Memory B cell (primary cell): Measurements from ENCODE around the gene ADGRD2.
A peak's percentile ranks its signal among the peaks of the same experiment; 100 is the strongest.

ENCODE experiments used
- ATAC-seq: fragments of 150-1000 bp; cut with Tn5 transposase; 2 replicates; pipeline ENCODE4 v1.10.0; 2021; ENCODE audit warnings: low read depth, mild to moderate bottlenecking, moderate library complexity
- DNase-seq, 2 donors: peaks; one replicate each; pipeline ENCODE4 v3.0.0; 2022; ENCODE audit warnings: low spot score in 2 of 2
- H3K27ac Mint-ChIP-seq: one replicate; pipeline ENCODE4 v1.8.0; 2022; ENCODE audit warnings: mild to moderate bottlenecking, moderate library complexity, mixed read lengths
- H3K27me3 Mint-ChIP-seq: one replicate; pipeline ENCODE4 v1.8.0; 2022; ENCODE audit warnings: mixed read lengths
- H3K36me3 Mint-ChIP-seq: one replicate; pipeline ENCODE4 v1.8.0; 2022; ENCODE audit warnings: mild to moderate bottlenecking, mixed read lengths
- H3K4me1 Mint-ChIP-seq: one replicate; pipeline ENCODE4 v1.8.0; 2022; ENCODE audit warnings: mixed read lengths
- H3K4me3 Mint-ChIP-seq: one replicate; pipeline ENCODE4 v1.8.0; 2022; ENCODE audit warnings: mild to moderate bottlenecking, moderate library complexity, mixed read lengths
- H3K9me3 Mint-ChIP-seq: one replicate; pipeline ENCODE4 v1.8.0; 2022; ENCODE audit warnings: mixed read lengths

The ADGRD2 gene

DNA sequence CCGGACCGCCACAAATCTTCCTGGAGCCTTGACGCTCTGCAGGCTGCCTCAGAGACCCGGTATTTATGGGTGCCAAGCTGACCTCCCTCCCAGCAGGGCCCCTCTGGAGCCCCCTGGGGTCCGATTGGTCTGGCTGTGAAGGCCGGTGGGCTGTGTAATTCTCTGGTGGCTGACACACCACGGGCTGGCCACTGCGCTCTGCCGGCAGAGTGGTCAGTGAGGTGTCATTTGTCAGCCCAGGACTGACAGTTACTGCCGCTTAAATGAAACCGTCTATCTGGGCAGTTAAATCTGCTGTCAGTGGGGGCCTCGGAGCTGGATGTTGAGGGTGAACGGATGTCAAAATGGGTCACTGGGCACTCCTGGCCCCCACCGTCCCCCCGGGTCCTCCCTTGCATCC, 46.2 kb downstream of the ADGRD2 start:
- Mint-ChIP-seq H3K36me3 (peaks cover 2% of the 10 kb centered on the region), H3K4me3 (no peak overlapping the region), H3K27ac (no peak overlapping the region), H3K9me3 (no peaks in the 10 kb centered on the region), H3K4me1 (peaks cover 8% of the 10 kb centered on the region), H3K27me3 (peaks cover 18% of the 10 kb centered on the region)
- DNase-seq (no peak), ATAC-seq (no peak)

DNA sequence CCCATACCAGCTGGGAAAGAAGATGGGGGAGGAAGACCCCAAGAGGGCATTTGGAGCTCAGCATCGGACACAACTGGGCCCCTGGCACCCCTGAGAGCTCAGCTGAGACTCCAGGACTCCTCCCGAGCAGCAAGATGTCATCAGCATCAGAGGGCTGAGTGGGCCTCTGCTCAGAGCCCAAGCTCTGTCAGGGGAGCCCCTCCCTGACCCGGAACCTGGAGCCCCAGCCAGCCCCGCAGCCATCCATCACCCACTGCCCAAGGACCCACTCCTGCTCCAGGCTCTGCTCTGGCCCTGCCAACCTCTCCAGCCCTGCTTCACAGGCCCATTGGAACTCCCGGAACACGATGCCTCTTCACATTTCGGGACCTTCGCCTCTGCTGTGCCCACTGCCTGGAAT, 47.2 kb downstream of the ADGRD2 start:
- H3K36me3 Mint-ChIP-seq: no peaks in the 10 kb centered on the region
- no peaks in the 10 kb centered on the region for H3K9me3 Mint-ChIP-seq
- no peak overlapping the region for H3K4me3 Mint-ChIP-seq
- peaks cover 8% of the 10 kb centered on the region for H3K4me1 Mint-ChIP-seq
- peaks cover 11% of the 10 kb centered on the region for H3K27me3 Mint-ChIP-seq
- H3K27ac Mint-ChIP-seq: no peak overlapping the region
- ATAC-seq (no peak), DNase-seq (no peak)

DNA sequence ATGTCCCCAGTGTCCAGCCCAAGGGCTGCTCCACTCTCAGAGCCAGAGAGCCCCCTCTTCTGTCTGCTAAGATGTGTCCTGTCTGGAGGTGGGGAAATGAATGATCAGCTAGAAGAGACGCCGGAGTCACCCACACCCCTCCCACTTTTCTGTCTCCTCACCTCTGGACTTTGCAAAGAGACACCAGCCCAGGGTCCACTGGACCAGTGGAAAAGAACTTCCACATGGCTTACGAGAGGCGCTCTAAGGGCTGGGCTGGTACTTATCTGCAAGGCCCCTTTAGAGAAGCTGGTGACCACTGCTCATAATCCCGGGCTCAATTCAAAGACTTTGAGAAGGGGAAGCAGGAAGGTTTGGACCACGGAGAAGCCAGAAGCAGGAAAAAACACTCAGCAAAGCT, 47.8 kb downstream of the ADGRD2 start:
- Mint-ChIP-seq H3K27ac (no peak overlapping the region), H3K36me3 (no peaks in the 10 kb centered on the region), H3K9me3 (no peaks in the 10 kb centered on the region), H3K27me3 (peaks cover 9% of the 10 kb centered on the region), H3K4me1 (peaks cover 8% of the 10 kb centered on the region), H3K4me3 (no peak overlapping the region)
- DNase-seq (no peak), ATAC-seq (no peak)

DNA sequence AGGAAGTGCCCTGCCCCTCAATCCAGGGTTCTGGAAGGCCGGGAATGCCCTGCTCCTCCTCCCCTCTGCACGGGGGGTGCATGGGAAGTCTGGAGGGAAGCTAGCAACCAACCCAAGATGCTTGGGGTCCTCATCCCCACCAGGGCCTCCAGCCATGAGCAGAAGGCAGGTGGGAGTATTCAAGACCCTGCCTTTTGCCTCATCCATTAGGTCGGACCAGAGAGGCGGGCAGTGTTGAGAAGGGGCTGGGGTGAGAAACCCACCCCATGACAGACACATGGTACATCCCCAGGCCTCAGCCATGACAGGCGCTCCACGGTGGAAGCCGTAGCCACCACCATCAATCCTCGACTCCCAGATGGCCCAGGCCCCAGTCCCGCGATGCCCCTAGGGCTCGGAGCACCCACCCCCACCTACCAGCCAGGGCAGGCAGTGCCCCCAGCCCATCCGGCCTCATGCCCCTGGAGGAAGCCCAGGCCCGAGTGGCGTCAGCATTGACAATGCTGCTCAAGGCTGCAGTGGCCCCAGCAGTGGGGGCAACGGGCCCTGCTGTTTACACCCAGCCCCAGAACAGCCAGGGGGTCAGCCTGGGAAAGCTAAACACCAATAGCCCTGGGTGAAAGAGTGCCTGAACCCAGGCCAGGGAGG, 48.4 kb downstream of the ADGRD2 start:
- H3K36me3 Mint-ChIP-seq: no peaks in the 10 kb centered on the region
- DNase-seq (no peak), ATAC-seq (no peak)
- H3K27me3 Mint-ChIP-seq: peaks cover 10% of the 10 kb centered on the region
- H3K27ac Mint-ChIP-seq: no peak overlapping the region
- peaks cover 8% of the 10 kb centered on the region for H3K4me1 Mint-ChIP-seq
- H3K4me3 Mint-ChIP-seq: no peak overlapping the region
- H3K9me3 Mint-ChIP-seq: no peaks in the 10 kb centered on the region

DNA sequence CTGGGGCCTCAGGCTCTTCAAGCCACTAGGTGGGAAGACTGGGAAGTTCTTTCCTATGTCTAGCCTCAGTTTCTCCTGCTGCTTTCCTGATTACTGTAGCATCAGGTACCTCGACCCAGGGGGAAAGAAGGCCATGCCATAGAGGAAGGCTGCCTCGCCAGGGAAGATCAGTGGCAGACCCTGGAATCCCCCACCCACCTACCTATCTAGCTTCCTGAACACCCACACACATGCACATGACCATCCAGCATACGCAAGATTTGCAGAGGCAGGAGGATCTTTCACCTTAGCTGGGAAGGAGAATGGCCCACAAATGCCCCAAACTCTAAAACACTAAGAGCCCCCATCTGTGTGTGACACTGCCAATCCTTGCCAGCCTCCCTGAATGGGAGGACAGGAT, 49.0 kb downstream of the ADGRD2 start:
- no peaks in the 10 kb centered on the region for H3K9me3 Mint-ChIP-seq
- no peak for DNase-seq
- no peak overlapping the region for H3K4me3 Mint-ChIP-seq
- H3K27me3 Mint-ChIP-seq: peaks cover 15% of the 10 kb centered on the region
- no peak for ATAC-seq
- H3K4me1 Mint-ChIP-seq: peaks cover 13% of the 10 kb centered on the region
- H3K27ac Mint-ChIP-seq: no peak overlapping the region
- peaks cover 4% of the 10 kb centered on the region for H3K36me3 Mint-ChIP-seq

DNA sequence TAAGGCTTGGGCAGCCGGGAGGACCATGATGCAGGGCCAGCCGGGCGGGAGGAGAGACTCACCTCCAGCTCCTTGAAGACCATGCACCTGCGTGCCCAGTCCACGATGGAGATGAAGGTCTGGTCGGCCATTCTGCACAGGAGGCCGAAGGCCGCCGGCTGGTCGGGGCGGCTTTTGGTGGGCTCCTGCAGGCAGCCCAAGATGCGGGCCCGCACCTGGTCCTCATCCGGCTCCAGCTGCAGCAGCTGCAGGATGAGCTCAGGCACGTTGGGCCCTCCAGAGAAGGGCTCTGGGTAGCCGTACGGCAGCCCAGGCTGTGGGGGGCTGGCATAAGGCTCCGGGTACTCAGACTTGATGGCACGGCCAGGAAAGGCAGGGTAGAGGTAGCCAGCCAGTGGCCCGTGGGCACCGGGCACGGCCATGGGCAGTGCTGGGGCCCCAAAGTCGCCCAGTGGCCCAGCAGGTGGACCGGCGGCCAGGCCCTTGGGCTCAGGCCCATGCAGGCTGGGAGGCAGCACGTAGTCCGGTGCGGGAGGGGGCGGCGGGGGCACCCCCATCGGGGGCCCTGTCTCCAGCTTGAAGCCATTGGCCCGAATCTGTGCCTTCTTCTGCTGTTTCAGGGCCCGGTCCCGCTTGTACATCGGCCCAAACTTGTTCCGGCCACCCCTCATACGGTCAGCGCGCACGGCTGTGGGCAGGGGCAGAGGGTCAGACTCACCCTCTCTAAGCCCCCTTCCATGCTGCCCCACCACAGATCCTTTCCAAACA, 50.0 kb downstream of the ADGRD2 start:
- H3K4me3 Mint-ChIP-seq: no peak overlapping the region
- no peak for DNase-seq
- no peaks in the 10 kb centered on the region for H3K9me3 Mint-ChIP-seq
- peaks cover 17% of the 10 kb centered on the region for H3K27me3 Mint-ChIP-seq
- peaks cover 13% of the 10 kb centered on the region for H3K4me1 Mint-ChIP-seq
- H3K36me3 Mint-ChIP-seq: peaks cover 4% of the 10 kb centered on the region
- ATAC-seq: no peak
- H3K27ac Mint-ChIP-seq: no peak overlapping the region

DNA sequence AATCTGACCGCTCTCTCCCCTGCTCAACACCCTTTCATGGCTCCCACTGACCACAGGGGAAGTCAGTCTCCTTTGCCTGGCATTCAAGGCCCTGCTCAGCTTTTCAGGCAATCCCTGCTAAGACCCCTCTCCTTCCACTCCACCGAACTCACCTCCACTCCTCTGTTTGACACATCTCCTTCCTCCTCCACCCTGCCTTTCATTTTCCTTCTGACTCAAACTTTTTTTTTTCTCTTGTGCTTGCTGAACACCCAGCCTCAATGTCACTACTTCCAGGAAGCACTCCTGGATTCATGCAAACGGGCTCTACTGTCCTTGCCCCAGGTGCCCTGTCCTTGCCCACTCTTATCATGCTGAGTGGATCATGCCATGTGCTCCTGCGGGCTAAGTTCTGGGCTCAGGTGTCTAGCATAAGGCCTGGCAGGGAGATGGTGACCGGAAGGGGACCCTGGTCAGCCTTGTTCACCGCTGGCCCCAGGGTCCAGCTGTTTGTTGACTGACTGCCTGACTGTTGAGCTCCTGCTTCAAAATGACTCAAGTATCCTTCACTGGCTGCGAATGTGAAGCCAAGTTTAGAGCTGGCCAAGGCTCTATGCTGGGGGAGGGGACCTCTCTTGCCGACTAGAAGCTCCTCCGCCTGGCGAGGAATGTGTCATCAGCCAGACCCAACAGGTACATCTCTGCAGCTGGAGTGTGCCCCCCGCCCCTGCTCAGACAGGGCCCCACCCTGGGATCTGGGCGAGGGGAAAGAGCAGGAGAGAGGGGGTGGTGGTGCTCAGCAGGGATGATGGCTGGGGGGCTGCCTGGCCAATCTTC, 50.8 kb downstream of the ADGRD2 start:
- Mint-ChIP-seq H3K4me3 (no peak overlapping the region), H3K27me3 (peaks cover 18% of the 10 kb centered on the region), H3K36me3 (peaks cover 4% of the 10 kb centered on the region), H3K4me1 (peaks cover 10% of the 10 kb centered on the region), H3K9me3 (no peaks in the 10 kb centered on the region), H3K27ac (no peak overlapping the region)
- ATAC-seq (no peak), DNase-seq (no peak)

DNA sequence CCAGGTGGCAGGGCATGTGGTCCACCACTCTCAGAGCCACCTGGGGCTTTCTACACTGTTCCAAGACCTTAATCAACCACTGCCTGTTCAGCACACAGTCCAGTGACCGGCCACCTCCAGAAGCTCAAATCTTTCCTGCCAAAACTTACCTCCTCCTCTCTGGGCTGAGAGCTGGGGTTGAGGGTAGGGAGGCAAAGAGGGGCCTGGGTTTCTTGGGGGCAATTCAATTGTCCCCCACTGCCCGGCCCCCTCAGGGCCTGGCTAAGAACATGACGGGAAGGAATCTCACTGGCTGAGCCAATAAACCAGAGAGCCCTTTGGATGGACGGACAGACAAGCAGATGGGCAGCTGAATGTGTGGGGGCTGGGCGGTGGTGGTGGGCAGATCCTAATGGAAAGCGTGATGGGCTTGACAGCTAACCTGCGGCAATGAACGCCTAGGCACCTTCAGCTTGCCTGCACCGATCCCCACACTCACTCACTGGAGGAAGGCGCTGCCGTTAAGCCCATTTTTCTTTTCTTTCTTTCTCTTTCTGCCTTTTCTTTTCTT, 51.6 kb downstream of the ADGRD2 start:
- H3K27ac Mint-ChIP-seq: no peak overlapping the region
- H3K4me3 Mint-ChIP-seq: no peak overlapping the region

DNA sequence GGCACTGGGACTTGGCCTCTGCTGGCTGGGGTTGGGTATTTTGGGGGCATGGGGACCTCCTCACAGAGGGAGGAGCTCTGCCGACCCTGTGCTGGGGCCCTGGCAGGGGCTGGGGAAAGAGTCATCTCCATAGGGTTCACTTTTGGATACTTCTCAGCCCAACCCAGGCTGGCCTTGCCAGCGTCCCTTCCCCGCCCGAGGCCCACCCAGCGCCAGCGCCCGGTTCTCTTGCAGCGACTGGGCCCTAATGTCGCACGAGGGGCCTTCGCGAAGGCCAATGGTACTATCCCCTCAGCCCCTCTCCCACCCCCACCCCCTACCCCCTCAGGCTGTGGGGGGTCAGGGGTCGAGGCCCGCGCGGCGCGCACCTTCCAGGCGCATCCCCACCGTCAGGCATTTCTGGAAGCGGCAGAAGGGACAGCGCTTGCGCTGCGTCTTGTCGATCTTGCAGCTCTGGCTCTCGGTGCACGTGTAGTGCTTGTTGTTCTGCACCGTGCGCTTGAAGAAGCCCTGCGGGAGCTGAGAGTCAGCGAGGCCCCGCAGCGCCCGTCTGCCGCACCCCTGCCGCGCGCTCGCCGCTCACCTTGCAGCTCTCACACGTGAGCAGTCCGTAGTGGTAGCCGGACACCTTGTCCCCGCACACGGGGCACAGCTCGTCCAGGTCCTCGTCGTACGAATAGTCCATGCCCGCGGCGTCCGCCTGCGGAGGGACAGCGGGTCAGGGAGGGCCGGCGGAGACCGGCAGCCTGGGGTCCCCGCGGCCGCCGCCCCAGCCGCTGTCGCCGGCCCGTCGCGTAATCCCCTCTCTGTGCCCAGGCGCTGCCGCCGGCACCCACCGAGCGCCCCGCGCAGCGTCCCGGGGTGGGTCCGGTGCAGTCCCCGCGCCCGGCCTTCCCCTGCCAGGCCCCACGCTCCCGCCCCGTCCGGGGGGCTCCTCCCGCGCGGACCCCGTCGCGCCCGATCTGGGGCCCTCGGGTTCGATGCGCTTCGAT, 52.8 kb downstream of the ADGRD2 start:
- DNase-seq: no peak
- H3K36me3 Mint-ChIP-seq: peaks cover 4% of the 10 kb centered on the region
- no peak for ATAC-seq
- H3K9me3 Mint-ChIP-seq: no peaks in the 10 kb centered on the region
- H3K4me1 Mint-ChIP-seq: peaks cover 7% of the 10 kb centered on the region
- H3K27me3 Mint-ChIP-seq: peaks cover 22% of the 10 kb centered on the region
- no peak overlapping the region for H3K27ac Mint-ChIP-seq
- no peak overlapping the region for H3K4me3 Mint-ChIP-seq

More for the DNA sequence above, 51.6 kb downstream of the ADGRD2 start:
- DNase-seq: no peak
- no peak for ATAC-seq
- Mint-ChIP-seq H3K36me3 (peaks cover 4% of the 10 kb centered on the region), H3K4me1 (peaks cover 7% of the 10 kb centered on the region), H3K9me3 (no peaks in the 10 kb centered on the region), H3K27me3 (peaks cover 22% of the 10 kb centered on the region)

DNA sequence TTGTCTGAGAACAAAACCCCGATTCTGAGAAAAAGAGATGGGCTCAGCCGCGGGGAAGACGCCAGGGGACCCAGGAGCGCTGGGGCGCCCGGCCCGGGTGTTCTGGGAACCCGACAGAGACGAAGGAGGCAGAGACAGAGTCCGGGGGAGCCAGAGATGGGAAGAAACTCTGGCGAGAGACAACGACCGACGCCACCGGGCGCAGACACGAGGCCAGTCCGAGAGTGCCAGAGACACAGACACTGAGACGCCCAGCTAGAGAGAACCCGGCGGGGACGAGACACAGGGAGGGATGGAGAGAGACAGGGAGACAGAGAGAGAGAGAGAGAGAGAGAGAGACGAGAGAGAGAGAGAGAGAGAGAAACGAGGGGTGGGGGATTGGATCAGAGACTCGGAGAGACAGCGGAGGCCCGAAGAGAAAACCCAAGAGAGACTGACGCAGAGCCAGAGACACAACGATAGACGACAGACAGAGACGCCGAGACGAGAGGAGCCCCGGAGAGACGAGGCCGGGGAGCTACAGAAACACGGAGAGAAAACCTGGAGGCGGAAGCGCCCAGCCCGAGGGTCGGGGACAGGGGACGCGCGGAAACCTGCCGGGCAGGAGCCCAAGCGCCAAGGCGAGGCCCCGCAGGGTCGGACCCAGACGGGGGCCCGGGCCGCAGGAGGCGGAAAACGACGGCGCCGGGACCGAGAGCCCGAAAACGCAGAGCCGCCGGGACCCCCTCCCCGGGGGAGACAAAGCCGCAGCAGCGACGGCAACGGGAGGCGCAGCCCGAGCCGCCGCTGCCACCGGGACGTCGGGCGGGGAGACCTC, 53.7 kb downstream of the ADGRD2 start:
- no peak for ATAC-seq
- H3K27ac Mint-ChIP-seq: peak overlapping the region; percentile 37
- peaks cover 7% of the 10 kb centered on the region for H3K4me1 Mint-ChIP-seq
- H3K9me3 Mint-ChIP-seq: no peaks in the 10 kb centered on the region
- peaks cover 22% of the 10 kb centered on the region for H3K27me3 Mint-ChIP-seq
- peak overlapping the region; percentile 85 for H3K4me3 Mint-ChIP-seq
- no peak for DNase-seq
- H3K36me3 Mint-ChIP-seq: peaks cover 4% of the 10 kb centered on the region

DNA sequence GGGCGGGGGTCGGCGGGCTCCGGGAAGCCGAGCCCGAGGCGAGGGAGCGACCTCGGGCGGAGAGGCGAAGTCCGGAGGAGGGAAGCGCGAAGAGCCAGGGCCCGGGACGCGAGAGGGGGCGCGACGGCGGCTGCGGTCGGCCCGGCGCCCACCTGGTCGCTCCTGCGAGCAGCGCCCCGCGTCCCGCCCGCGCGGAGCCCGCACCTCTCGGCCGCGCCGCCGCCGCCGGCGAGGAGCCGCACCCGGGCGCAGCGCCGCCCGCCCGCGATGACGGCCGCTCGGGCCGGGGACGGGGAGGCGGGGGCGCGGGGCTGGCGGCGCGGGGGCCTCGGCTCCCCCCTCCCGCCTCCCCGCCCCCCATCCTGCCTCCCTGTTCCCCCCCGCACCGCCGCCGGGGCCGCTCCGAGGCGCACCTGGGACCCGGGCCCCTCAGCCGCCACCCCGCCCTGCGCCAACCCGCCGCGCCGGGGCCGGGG, 54.3 kb downstream of the ADGRD2 start:
- Mint-ChIP-seq H3K36me3 (peaks cover 4% of the 10 kb centered on the region), H3K4me3 (no peak overlapping the region), H3K9me3 (no peaks in the 10 kb centered on the region), H3K4me1 (peaks cover 5% of the 10 kb centered on the region), H3K27me3 (peaks cover 21% of the 10 kb centered on the region), H3K27ac (no peak overlapping the region)
- ATAC-seq (no peak), DNase-seq (no peak)

DNA sequence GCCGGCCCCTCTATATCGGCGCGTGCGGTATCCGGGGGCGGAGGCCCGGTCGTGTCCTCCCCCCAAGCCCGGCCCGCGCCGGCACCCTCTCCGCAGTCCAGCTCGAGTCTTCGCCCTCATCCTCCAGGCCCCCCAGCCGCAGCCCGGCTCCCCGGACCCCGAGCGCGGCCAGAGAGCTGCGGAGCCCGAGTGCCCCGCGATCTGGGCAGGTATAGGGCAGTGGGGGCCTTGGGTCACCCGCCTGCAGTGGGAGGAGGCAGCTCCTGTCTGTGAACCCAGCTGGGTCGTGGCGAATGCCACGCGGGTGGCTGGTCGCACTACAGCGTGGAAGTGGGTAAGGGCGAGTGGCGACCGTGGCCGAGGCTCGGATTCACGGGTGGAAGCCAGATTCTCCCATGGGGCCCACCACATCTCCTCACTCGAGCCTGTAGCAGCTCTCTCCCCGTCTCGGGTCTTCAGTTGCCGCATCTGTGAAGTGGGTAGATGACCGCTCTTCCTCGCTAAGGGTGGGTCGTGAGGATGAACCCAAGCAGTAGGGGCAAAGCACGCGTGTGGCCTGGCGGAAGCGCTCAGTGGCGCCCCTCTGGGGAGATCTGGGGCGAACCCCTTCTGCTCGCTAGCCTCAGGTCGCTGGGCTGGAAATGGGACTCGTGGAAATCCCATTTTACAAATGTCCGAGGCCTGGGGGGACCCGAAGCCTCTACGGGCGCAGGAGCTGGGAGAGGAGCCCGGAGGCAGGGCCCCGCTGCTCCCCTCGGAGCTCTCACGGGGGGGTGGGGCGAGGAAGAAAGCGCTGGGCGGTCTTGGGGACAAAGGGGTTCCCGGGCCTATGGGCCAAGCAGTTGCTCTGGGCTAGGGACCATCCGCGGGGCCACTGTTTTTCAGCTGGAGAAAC, 55.0 kb downstream of the ADGRD2 start:
- Mint-ChIP-seq H3K4me1 (peaks cover 5% of the 10 kb centered on the region), H3K36me3 (peaks cover 4% of the 10 kb centered on the region), H3K27me3 (peaks cover 19% of the 10 kb centered on the region), H3K27ac (no peak overlapping the region), H3K4me3 (peak overlapping the region; percentile 43), H3K9me3 (no peaks in the 10 kb centered on the region)
- ATAC-seq (no peak), DNase-seq (no peak)
